Lung (tissue), 12 donors: ENCODE measurements around the gene LSR. TPM values are rescaled to one million over a fixed set of nuclear protein-coding genes. Genes with fewer than 3 reads are reported as not detected.

Source experiments
- ATAC-seq: fragments of 200-7000 bp; cut with Tn5 transposase; one replicate; pipeline ENCODE4 v1.9.1; 2020; ENCODE audit warnings: moderate number of reproducible peaks; ENCODE audit not compliant: insufficient read depth, low FRiP score
- DNase-seq, 3 donors: peaks; one replicate each; pipeline ENCODE4 v3.0.0-alpha.2; 2013 to 2017
- H3K27ac ChIP-seq, 2 donors: one replicate each; pipeline ENCODE4 v1.5.1; 2013; ENCODE audit warnings: mild to moderate bottlenecking in 2 of 2, moderate library complexity in 2 of 2, control low read depth in 1 of 2, inconsistent platforms in 1 of 2, low read depth in 1 of 2, low read length in 1 of 2
- H3K27me3 ChIP-seq, 3 donors: one replicate each; pipeline ENCODE4 v1.5.1; 2013; ENCODE audit warnings: low read length in 2 of 3; ENCODE audit not compliant: control insufficient read depth in 3 of 3, insufficient read depth in 3 of 3
- H3K36me3 ChIP-seq, 4 donors: one replicate each; pipeline ENCODE4 v1.5.1; 2013; ENCODE audit warnings: low read length in 4 of 4, mild to moderate bottlenecking in 1 of 4, moderate library complexity in 1 of 4; ENCODE audit not compliant: control insufficient read depth in 4 of 4, insufficient read depth in 4 of 4
- H3K4me1 ChIP-seq, 5 donors: one replicate each; pipeline ENCODE4 v1.5.1; 2013; ENCODE audit warnings: low read length in 5 of 5, mild to moderate bottlenecking in 2 of 5, moderate library complexity in 1 of 5; ENCODE audit not compliant: control insufficient read depth in 5 of 5, insufficient read depth in 5 of 5
- H3K4me3 ChIP-seq: one replicate; pipeline ENCODE4 v1.5.1; 2013; ENCODE audit warnings: mild to moderate bottlenecking, control low read depth, moderate library complexity
- H3K9ac ChIP-seq, 2 donors: one replicate each; pipeline ENCODE4 v1.5.1; 2013; ENCODE audit warnings: low read length in 2 of 2, control low read depth in 1 of 2; ENCODE audit not compliant: insufficient read depth in 1 of 2
- H3K9me3 ChIP-seq, 4 donors: one replicate each; pipeline ENCODE4 v1.5.1; 2013; ENCODE audit warnings: low read length in 3 of 4, mild to moderate bottlenecking in 1 of 4, moderate library complexity in 1 of 4; ENCODE audit not compliant: control insufficient read depth in 4 of 4, insufficient read depth in 3 of 4
- WGBS, 2 donors: extraction: QIAGEN DNeasy Blood & Tissue Kit; methylation state at CpG; one replicate each; pipeline ENCODE4 v1.1.7; 2013; 5-methylcytosine and 5-hydroxymethylcytosine counted together
- polyA plus RNA-seq, 2 donors: library from polyadenylated mRNA; stranded (reverse); fragments of 200-250 nt; gene quantifications; one replicate each; pipeline ENCODE4 v1.2.1, GENCODE V29; 2013
- total RNA-seq, 2 donors: library from RNA; depleted of rRNA in 1 of 2; stranded (reverse); fragments of >200 nt in 1 of 2; gene quantifications; one replicate each; pipeline ENCODE4 v1.2.1, GENCODE V29; 2014 to 2021
- TF ChIP-seq, protein P1 (sequence below): IDR thresholded peaks from 2 replicates; pipeline ENCODE4 v1.5.1; 2012; ENCODE audit warnings: mild to moderate bottlenecking; ENCODE audit errors: control extremely low read depth, extremely low read depth
- donor health status: control.
- donor health status: control.
- donor health status: Bipolar disorder and iron deficiency.
- donor health status: healthy.
- donor health status: DM: yes; HTN: yes; CAD: no.

Gene LSR
- total and polyA plus RNA-seq, 4 donors = 30.8 to 82.0 (median 68.7) TPM

DNA sequence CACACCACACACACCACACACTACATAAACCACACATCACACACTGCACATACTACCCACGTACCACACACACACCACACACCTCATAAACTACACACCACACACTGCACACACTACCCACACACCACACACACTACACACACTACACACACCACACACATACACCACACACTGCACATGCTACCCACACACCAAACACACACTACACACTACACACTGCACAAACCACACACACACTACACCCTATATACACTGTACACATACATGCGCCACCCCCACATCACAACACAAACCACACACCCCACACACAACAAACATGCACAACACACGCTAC is 48.7 kb downstream of the LSR start:
- no peak for DNase-seq
- WGBS, 2 donors = 95 to 96% methylated on average over 3 of the region's 3 CpGs
- Histone ChIP-seq H3K27ac (no peak overlapping the region), H3K4me1 (peaks cover 0 to 36% (median 9%) of the 10 kb centered on the region in 5 donors), H3K36me3 (peaks cover 0 to 2% (median 0%) of the 10 kb centered on the region in 4 donors), H3K9ac (no peak overlapping the region), H3K9me3 (peaks cover 0 to 13% (median 0%) of the 10 kb centered on the region in 4 donors), H3K4me3 (peak overlapping the region; percentile 1), H3K27me3 (peaks cover 0 to 2% (median 0%) of the 10 kb centered on the region in 3 donors)
- TF ChIP-seq, protein P1, sequence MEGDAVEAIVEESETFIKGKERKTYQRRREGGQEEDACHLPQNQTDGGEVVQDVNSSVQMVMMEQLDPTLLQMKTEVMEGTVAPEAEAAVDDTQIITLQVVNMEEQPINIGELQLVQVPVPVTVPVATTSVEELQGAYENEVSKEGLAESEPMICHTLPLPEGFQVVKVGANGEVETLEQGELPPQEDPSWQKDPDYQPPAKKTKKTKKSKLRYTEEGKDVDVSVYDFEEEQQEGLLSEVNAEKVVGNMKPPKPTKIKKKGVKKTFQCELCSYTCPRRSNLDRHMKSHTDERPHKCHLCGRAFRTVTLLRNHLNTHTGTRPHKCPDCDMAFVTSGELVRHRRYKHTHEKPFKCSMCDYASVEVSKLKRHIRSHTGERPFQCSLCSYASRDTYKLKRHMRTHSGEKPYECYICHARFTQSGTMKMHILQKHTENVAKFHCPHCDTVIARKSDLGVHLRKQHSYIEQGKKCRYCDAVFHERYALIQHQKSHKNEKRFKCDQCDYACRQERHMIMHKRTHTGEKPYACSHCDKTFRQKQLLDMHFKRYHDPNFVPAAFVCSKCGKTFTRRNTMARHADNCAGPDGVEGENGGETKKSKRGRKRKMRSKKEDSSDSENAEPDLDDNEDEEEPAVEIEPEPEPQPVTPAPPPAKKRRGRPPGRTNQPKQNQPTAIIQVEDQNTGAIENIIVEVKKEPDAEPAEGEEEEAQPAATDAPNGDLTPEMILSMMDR = no peak
- no peak for ATAC-seq

DNA sequence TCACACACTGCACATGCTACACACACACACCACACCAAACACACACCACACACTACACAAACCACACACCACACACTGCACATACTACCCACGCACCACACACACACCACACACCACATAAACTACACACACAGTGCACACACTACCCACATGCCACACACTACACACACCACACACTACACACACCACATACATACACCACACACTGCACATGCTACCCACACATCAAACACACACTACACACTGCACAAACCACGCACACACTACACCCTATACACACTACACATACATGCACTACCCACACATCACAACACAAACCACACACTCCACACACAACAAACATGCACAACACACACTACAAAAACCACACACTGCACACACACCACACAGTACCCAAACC is 49.1 kb downstream of the LSR start:
- no peak overlapping the region for H3K27ac ChIP-seq
- H3K4me1 ChIP-seq = peaks cover 0 to 31% (median 6%) of the 10 kb centered on the region in 5 donors
- H3K27me3 ChIP-seq = peaks cover 0 to 2% (median 0%) of the 10 kb centered on the region in 3 donors
- no peak overlapping the region for H3K4me3 ChIP-seq
- no peak for ATAC-seq
- H3K9me3 ChIP-seq = peaks cover 0 to 13% (median 0%) of the 10 kb centered on the region in 4 donors
- no peak for DNase-seq
- 91 to 95% methylated on average over 2 of the region's 2 CpGs for WGBS, 2 donors
- TF ChIP-seq, protein P1 = no peak
- H3K36me3 ChIP-seq = peaks cover 0 to 2% (median 0%) of the 10 kb centered on the region in 4 donors
- H3K9ac ChIP-seq = no peak overlapping the region

DNA sequence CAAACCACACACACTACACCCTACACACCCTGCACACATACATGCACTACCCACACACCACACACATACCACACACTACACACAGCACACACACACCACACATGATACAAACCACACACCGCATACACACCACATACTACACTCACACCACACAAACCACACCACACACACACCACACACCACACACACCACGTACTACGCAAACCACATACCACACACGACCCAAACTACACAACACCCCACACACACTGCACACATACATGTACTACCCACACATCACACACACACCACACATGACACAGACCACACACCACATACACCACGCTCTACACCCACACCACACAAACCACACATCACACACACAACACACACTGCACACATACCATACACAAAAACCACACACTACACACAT is 49.8 kb downstream of the LSR start:
- ATAC-seq = no peak
- Histone ChIP-seq H3K9me3 (peaks cover 0 to 13% (median 0%) of the 10 kb centered on the region in 4 donors), H3K27ac (no peak overlapping the region), H3K9ac (no peak overlapping the region), H3K4me3 (no peak overlapping the region), H3K36me3 (peaks cover 0 to 2% (median 0%) of the 10 kb centered on the region in 4 donors), H3K4me1 (peaks cover 0 to 25% (median 3%) of the 10 kb centered on the region in 5 donors), H3K27me3 (no peaks in the 10 kb centered on the region)
- WGBS, 2 donors = 92% methylated on average over 5 of the region's 5 CpGs
- TF ChIP-seq, protein P1 = no peak
- no peak for DNase-seq
